H1 (cell line): Measurements from ENCODE around the gene MIP. TPM values are rescaled to one million over a fixed set of nuclear protein-coding genes. Genes with fewer than 3 reads are reported as not detected.

Experiments used
- CTCF ChIA-PET: fragments of 300-600 bp; sonication (Branson Sonifier 250); formaldehyde crosslinking; loops from one replicate; lab custom pipeline; 2021; ENCODE audit not compliant: partially characterized antibody; lab: Charles Lee
- POLR2A ChIA-PET: fragments of 300-600 bp; sonication (Branson Sonifier 250); formaldehyde crosslinking; loops from one replicate; lab custom pipeline; 2021; ENCODE audit warnings: inconsistent platforms; ENCODE audit not compliant: partially characterized antibody; lab: Charles Lee
- DNase-seq, 2 experiments: peaks; one replicate each; pipeline versions ENCODE4 v3.0.0 to v3.0.0-alpha.2; 2010 to 2022; ENCODE audit warnings: low spot score in 2 of 2, low read depth in 1 of 2, mixed read lengths in 1 of 2
- FAIRE-seq: peaks from 2 replicates; lab custom pipeline; 2011; peaks lifted over from hg19 to GRCh38; lab: Jason Lieb, UNC
- H2AFZ ChIP-seq: 2 replicates; pipeline ENCODE4 v1.8.1; 2012; ENCODE audit warnings: low read length, inconsistent platforms
- H2AK5ac ChIP-seq: 2 replicates; pipeline ENCODE4 v1.6.1; 2013; ENCODE audit warnings: low read depth, low read length
- H2BK120ac ChIP-seq: replicated peaks from 2 replicates; pipeline ENCODE3; 2013; ENCODE audit warnings: low read depth, low read length, inconsistent platforms
- H2BK12ac ChIP-seq: 2 replicates; pipeline ENCODE4 v1.6.1; 2013; ENCODE audit warnings: low read depth, low read length
- H2BK15ac ChIP-seq: 2 replicates; pipeline ENCODE4 v1.6.1; 2013; ENCODE audit warnings: low read length
- H2BK20ac ChIP-seq: 2 replicates; pipeline ENCODE4 v1.6.1; 2013; ENCODE audit warnings: low read length
- H2BK5ac ChIP-seq: 2 replicates; pipeline ENCODE4 v1.6.1; 2013; ENCODE audit warnings: low read depth, low read length
- H3K14ac ChIP-seq: 2 replicates; pipeline ENCODE4 v1.6.1; 2013; ENCODE audit warnings: inconsistent platforms; ENCODE audit not compliant: insufficient read length
- H3K18ac ChIP-seq: 2 replicates; pipeline ENCODE4 v1.6.1; 2013; ENCODE audit warnings: low read length; ENCODE audit errors: extremely low read depth
- H3K23ac ChIP-seq: 2 replicates; pipeline ENCODE4 v1.6.1; 2013; ENCODE audit warnings: inconsistent platforms; ENCODE audit not compliant: insufficient read length
- H3K23me2 ChIP-seq: 2 replicates; pipeline ENCODE4 v1.6.1; 2013; ENCODE audit warnings: low read depth, low read length
- H3K27ac ChIP-seq: 2 replicates; pipeline ENCODE4 v1.6.1; 2011; ENCODE audit warnings: low read depth, low read length, inconsistent platforms
- H3K27me3 ChIP-seq, 4 experiments: replicated peaks in 1 of 4; 1 replicate in 1 of 4; 2 replicates in 3 of 4; pipeline versions ENCODE4 v1.6.1 to v1.8.1; 2011 to 2013; ENCODE audit warnings: low read length in 3 of 4, mild to moderate bottlenecking in 3 of 4, inconsistent platforms in 2 of 4, mixed read lengths in 2 of 4, moderate library complexity in 1 of 4; ENCODE audit not compliant: control insufficient read depth in 3 of 4, insufficient read depth in 3 of 4; ENCODE audit errors: extremely low read depth in 1 of 4
- H3K36me3 ChIP-seq, 4 experiments: 2 replicates each; pipeline versions ENCODE4 v1.6.1 to v1.8.1; 2011 to 2013; ENCODE audit warnings: mild to moderate bottlenecking in 4 of 4, low read length in 3 of 4, moderate library complexity in 2 of 4, control low read depth in 1 of 4, inconsistent platforms in 1 of 4; ENCODE audit not compliant: insufficient read depth in 4 of 4, control insufficient read depth in 2 of 4
- H3K4ac ChIP-seq: replicated peaks from 2 replicates; pipeline ENCODE3; 2013; ENCODE audit warnings: low read length, low read depth, mixed read lengths, inconsistent platforms; ENCODE audit not compliant: insufficient read length
- H3K4me1 ChIP-seq, 4 experiments: replicated peaks in 1 of 4; 1 replicate in 1 of 4; 2 replicates in 3 of 4; pipeline versions ENCODE4 v1.6.1 to v1.8.1; 2011 to 2013; ENCODE audit warnings: low read length in 3 of 4, inconsistent platforms in 2 of 4, mixed read lengths in 1 of 4; ENCODE audit not compliant: insufficient read depth in 4 of 4, control insufficient read depth in 3 of 4
- H3K4me2 ChIP-seq, 2 experiments: 2 replicates each; pipeline versions ENCODE4 v1.6.1 to v1.8.1; 2011 to 2013; ENCODE audit warnings: low read depth in 2 of 2, low read length in 2 of 2, control low read depth in 1 of 2, inconsistent platforms in 1 of 2, mild to moderate bottlenecking in 1 of 2; ENCODE audit not compliant: insufficient read depth in 1 of 2
- H3K4me3 ChIP-seq, 4 experiments: fragments of 200-600, 300-600 bp in 1 of 4; sonication (generic), shearing (Covaris generic), sonication (Bioruptor Twin) in 1 of 4; 2 replicates each; pipeline versions ENCODE4 v1.5.1 to v1.8.1; 2011 to 2016; ENCODE audit warnings: low read length in 4 of 4, low read depth in 3 of 4, control low read depth in 2 of 4, inconsistent platforms in 2 of 4, mild to moderate bottlenecking in 2 of 4, mixed read lengths in 1 of 4, moderate library complexity in 1 of 4; ENCODE audit not compliant: insufficient read depth in 2 of 4; ENCODE audit errors: extremely low read depth in 1 of 4
- H3K56ac ChIP-seq: replicated peaks from 2 replicates; pipeline ENCODE3; 2013; ENCODE audit warnings: low read depth, mild to moderate bottlenecking, mixed read lengths, low read length, inconsistent platforms; ENCODE audit not compliant: insufficient read length
- H3K79me1 ChIP-seq: 2 replicates; pipeline ENCODE4 v1.6.1; 2013; ENCODE audit warnings: low read depth, low read length, control low read depth
- H3K79me2 ChIP-seq, 2 experiments: 2 replicates each; pipeline versions ENCODE4 v1.6.1 to v1.8.1; 2012 to 2013; ENCODE audit warnings: low read length in 2 of 2, mild to moderate bottlenecking in 2 of 2, inconsistent platforms in 1 of 2; ENCODE audit not compliant: insufficient read depth in 2 of 2, control insufficient read depth in 1 of 2
- H3K9ac ChIP-seq, 4 experiments: replicated peaks in 1 of 4; 1 replicate in 1 of 4; 2 replicates in 3 of 4; pipeline versions ENCODE4 v1.6.1 to v1.8.1; 2011 to 2013; ENCODE audit warnings: low read depth in 3 of 4, low read length in 3 of 4, control low read depth in 2 of 4, mild to moderate bottlenecking in 2 of 4, moderate library complexity in 2 of 4, inconsistent platforms in 1 of 4; ENCODE audit errors: extremely low read depth in 1 of 4
- H3K9me3 ChIP-seq, 2 experiments: 2 replicates each; pipeline versions ENCODE4 v1.6.1 to v1.8.1; 2012 to 2013; ENCODE audit warnings: mild to moderate bottlenecking in 2 of 2, moderate library complexity in 2 of 2, control low read depth in 1 of 2, inconsistent platforms in 1 of 2, low read depth in 1 of 2, low read length in 1 of 2, mixed read lengths in 1 of 2; ENCODE audit not compliant: insufficient read depth in 2 of 2
- H4K20me1 ChIP-seq, 2 experiments: replicated peaks in 1 of 2; 2 replicates each; pipeline versions ENCODE3 to v1.8.1; 2011 to 2013; ENCODE audit warnings: inconsistent platforms in 2 of 2, low read length in 2 of 2, mild to moderate bottlenecking in 1 of 2; ENCODE audit not compliant: insufficient read depth in 2 of 2, control insufficient read depth in 1 of 2
- H4K5ac ChIP-seq: 2 replicates; pipeline ENCODE4 v1.6.1; 2013; ENCODE audit warnings: low read length, low read depth, mixed read lengths, inconsistent platforms; ENCODE audit not compliant: insufficient read length
- H4K8ac ChIP-seq: 2 replicates; pipeline ENCODE4 v1.8.0; 2013; ENCODE audit warnings: mild to moderate bottlenecking, moderate library complexity, low read length, inconsistent platforms; ENCODE audit not compliant: insufficient read depth; ENCODE audit errors: extremely low read depth
- H4K91ac ChIP-seq: replicated peaks from 2 replicates; pipeline ENCODE3; 2013; ENCODE audit warnings: low read length, mixed read lengths, inconsistent platforms; ENCODE audit not compliant: insufficient read length
- ATF3 ChIP-seq: IDR thresholded peaks from 2 replicates; pipeline ENCODE4 v1.6.1; 2011; ENCODE audit warnings: low read depth, mild to moderate bottlenecking, low read length; ENCODE audit not compliant: insufficient read depth
- BRCA1 ChIP-seq: IDR thresholded peaks from 2 replicates; pipeline ENCODE4 v1.6.1; 2012; ENCODE audit warnings: low read depth, low read length, improper control_type of control experiment
- CTCF ChIP-seq, 3 experiments: IDR thresholded peaks; 1 replicate in 2 of 3; 2 replicates in 1 of 3; pipeline versions ENCODE4 v1.5.1 to v1.6.1; 2011; ENCODE audit warnings: low read length in 3 of 3, mild to moderate bottlenecking in 3 of 3, inconsistent platforms in 2 of 3, low read depth in 1 of 3, moderate library complexity in 1 of 3; ENCODE audit not compliant: insufficient read depth in 1 of 3; ENCODE audit errors: control extremely low read depth in 1 of 3
- GTF2F1 ChIP-seq: IDR thresholded peaks from 2 replicates; pipeline ENCODE4 v1.6.1; 2012; ENCODE audit warnings: low read depth, low read length, improper control_type of control experiment, borderline replicate concordance
- HDAC6 ChIP-seq: IDR thresholded peaks from one replicate; pipeline ENCODE4 v1.7.1; 2012; ENCODE audit warnings: low read depth, mild to moderate bottlenecking, inconsistent platforms, low read length, moderate library complexity
- JUN ChIP-seq: IDR thresholded peaks from 2 replicates; pipeline ENCODE4 v1.6.1; 2011; ENCODE audit warnings: low read depth, mild to moderate bottlenecking, improper control_type of control experiment, low read length
- JUND ChIP-seq: IDR thresholded peaks from 2 replicates; pipeline ENCODE4 v1.6.1; 2011; ENCODE audit warnings: mild to moderate bottlenecking, improper control_type of control experiment, low read length
- KDM4A ChIP-seq: IDR thresholded peaks from one replicate; pipeline ENCODE4 v1.7.1; 2012; ENCODE audit warnings: low read depth, mild to moderate bottlenecking, moderate library complexity, low read length, inconsistent platforms; ENCODE audit not compliant: severe bottlenecking
- POLR2A ChIP-seq, 2 experiments: IDR thresholded peaks; 1 replicate in 1 of 2; 2 replicates in 1 of 2; pipeline ENCODE4 v1.6.1; 2011; ENCODE audit warnings: low read depth in 2 of 2, low read length in 2 of 2, mild to moderate bottlenecking in 2 of 2; ENCODE audit errors: control extremely low read depth in 1 of 2
- POLR2AphosphoS5 ChIP-seq: IDR thresholded peaks from 2 replicates; pipeline ENCODE4 v1.6.1; 2011; ENCODE audit warnings: low read depth, low read length
- SP2 ChIP-seq: IDR thresholded peaks from 2 replicates; pipeline ENCODE4 v1.6.1; 2012; ENCODE audit warnings: mild to moderate bottlenecking, low read length, inconsistent platforms
- TEAD4 ChIP-seq: IDR thresholded peaks from 2 replicates; pipeline ENCODE4 v1.6.1; 2012; ENCODE audit warnings: low read depth, low read length, inconsistent platforms, mixed read lengths
- WGBS, 2 experiments: shearing (Covaris generic) in 1 of 2; methylation state at CpG; one replicate each; pipeline versions ENCODE4 v1.1.6 to v1.1.7; 2013 to 2015; ENCODE audit warnings: low lambda C conversion rate in 2 of 2, mixed read lengths in 2 of 2, inconsistent platforms in 1 of 2, low coverage in 1 of 2, missing lambda C conversion rate in 1 of 2; ENCODE audit not compliant: insufficient replicate concordance in 2 of 2, insufficient coverage in 1 of 2, insufficient read length in 1 of 2; ENCODE audit errors: extremely low coverage in 1 of 2, missing lambda C conversion rate in 1 of 2; 5-methylcytosine and 5-hydroxymethylcytosine counted together
- polyA plus RNA-seq, 7 experiments: library from polyadenylated mRNA; depleted of rRNA in 3 of 7; stranded (reverse) in 5 of 7; unstranded in 2 of 7; fragments of >200 nt in 5 of 7; fragments of 200-250 nt in 2 of 7; gene quantifications; 1 replicate in 5 of 7; 2 replicates in 1 of 7; 4 replicates in 1 of 7; pipeline versions ENCODE4 v1.2.1 to v1.2.3, GENCODE V29; 2011 to 2013; ENCODE audit warnings: missing spikeins in 2 of 7, mixed read lengths in 2 of 7
- total RNA-seq: library from RNA; stranded (reverse); fragmentation: NEBNext Ultra II Directional; extraction: Animal tissue kit (Norgen Biotek cat#: 25700); gene quantifications from 2 replicates; pipeline ENCODE4 v1.2.1, GENCODE V29; 2021

Gene MIP
- total and polyA plus RNA-seq, 2 of the 8 experiments (the other 6 are each of a cell fraction or from before 2014, with no cell fraction given) = 0.05 TPM; not detected in 1

GRCh38 chr12:56474389-56474788 is 19.9 kb upstream of the MIP start:
- H3K4me2 ChIP-seq = no peak overlapping the region
- no peak overlapping the region for H2BK15ac ChIP-seq
- ChIA-PET POLR2A (interaction anchor here (0.8 to 2.5 kb wide), 5 partner anchors 10 to 180 kb away, joined by 3 to 9 read pairs (median 6); partner anchors contain the start of gene GLS2), CTCF (interaction anchor here (1.0 to 1.7 kb wide), 4 partner anchors 10 to 116 kb away, joined by 3 to 5 read pairs (median 4); no protein-coding TSS in a partner anchor)
- H2AK5ac ChIP-seq = no peak overlapping the region
- no peak overlapping the region for H3K9ac ChIP-seq
- H3K4me1 ChIP-seq = peaks cover 0 to 3% (median 0%) of the 10 kb centered on the region in 4 experiments; a peak in 1 of 7 replicates
- FAIRE-seq (no peak), DNase-seq (no peak)
- H3K23ac ChIP-seq = no peak overlapping the region
- no peaks in the 10 kb centered on the region for H3K27me3 ChIP-seq
- H3K79me2 ChIP-seq = peaks cover 0 to 18% of the 10 kb centered on the region in 2 experiments; a peak in 2 of 4 replicates
- WGBS, 2 experiments = 87% methylated on average over 9 of the region's 9 CpGs; no CpG with 5 or more reads in 1 of the 2 experiments
- H2BK5ac ChIP-seq = no peak overlapping the region
- no peak overlapping the region for H2BK20ac ChIP-seq
- H3K79me1 ChIP-seq = peaks cover 8% of the 10 kb centered on the region
- no peak overlapping the region for H2AFZ ChIP-seq
- peaks cover 2% of the 10 kb centered on the region in 2 experiments for H4K20me1 ChIP-seq
- H4K91ac ChIP-seq = no peak overlapping the region
- H3K18ac ChIP-seq = no peak overlapping the region
- no peak overlapping the region for H4K8ac ChIP-seq
- no peaks in the 10 kb centered on the region for H3K9me3 ChIP-seq
- H3K4ac ChIP-seq = no peak overlapping the region
- no peak overlapping the region for H4K5ac ChIP-seq
- H3K27ac ChIP-seq = no peak overlapping the region
- H3K4me3 ChIP-seq = no peak overlapping the region
- no peaks in the 10 kb centered on the region for H3K23me2 ChIP-seq
- H3K36me3 ChIP-seq = peaks cover 5 to 27% (median 7%) of the 10 kb centered on the region in 4 experiments; a peak in 7 of 8 replicates
- H2BK12ac ChIP-seq = no peak overlapping the region
- H3K14ac ChIP-seq = no peak overlapping the region
- no peak overlapping the region for H2BK120ac ChIP-seq
- no peak overlapping the region for H3K56ac ChIP-seq
- TF ChIP-seq TEAD4 (no peak), JUND (no peak), ATF3 (no peak), HDAC6 (no peak), POLR2AphosphoS5 (no peak), GTF2F1 (no peak), POLR2A (IDR thresholded peaks at IDR 0.05; ENCODE audit: control extremely low read depth in 1 of 2, low read depth in 2 of 2, low read length in 2 of 2) (no peak), SP2 (no peak), BRCA1 (no peak), CTCF (IDR thresholded peaks at IDR 0.05; ENCODE audit: control extremely low read depth in 1 of 3, insufficient read depth in 1 of 3, low read depth in 1 of 3, low read length in 3 of 3) (no peak), KDM4A (no peak), JUN (no peak)
